ENCODE measurements around the gene OCA2.

Gene OCA2

GRCh38 chr15:27784107-27784506, 315.0 kb downstream of the OCA2 start:
- no peaks in the 10 kb centered on the region for H3K9me3 ChIP-seq (ENCODE audit: severe bottlenecking)
- H3K4me3 ChIP-seq (ENCODE audit: low read depth, low read length) = no peak overlapping the region
- H3K36me3 ChIP-seq = no peaks in the 10 kb centered on the region
- H3K27me3 ChIP-seq (ENCODE audit: insufficient read depth, low read depth, severe bottlenecking) = no peaks in the 10 kb centered on the region
- no peak for DNase-seq
- TF ChIP-seq, protein P1, sequence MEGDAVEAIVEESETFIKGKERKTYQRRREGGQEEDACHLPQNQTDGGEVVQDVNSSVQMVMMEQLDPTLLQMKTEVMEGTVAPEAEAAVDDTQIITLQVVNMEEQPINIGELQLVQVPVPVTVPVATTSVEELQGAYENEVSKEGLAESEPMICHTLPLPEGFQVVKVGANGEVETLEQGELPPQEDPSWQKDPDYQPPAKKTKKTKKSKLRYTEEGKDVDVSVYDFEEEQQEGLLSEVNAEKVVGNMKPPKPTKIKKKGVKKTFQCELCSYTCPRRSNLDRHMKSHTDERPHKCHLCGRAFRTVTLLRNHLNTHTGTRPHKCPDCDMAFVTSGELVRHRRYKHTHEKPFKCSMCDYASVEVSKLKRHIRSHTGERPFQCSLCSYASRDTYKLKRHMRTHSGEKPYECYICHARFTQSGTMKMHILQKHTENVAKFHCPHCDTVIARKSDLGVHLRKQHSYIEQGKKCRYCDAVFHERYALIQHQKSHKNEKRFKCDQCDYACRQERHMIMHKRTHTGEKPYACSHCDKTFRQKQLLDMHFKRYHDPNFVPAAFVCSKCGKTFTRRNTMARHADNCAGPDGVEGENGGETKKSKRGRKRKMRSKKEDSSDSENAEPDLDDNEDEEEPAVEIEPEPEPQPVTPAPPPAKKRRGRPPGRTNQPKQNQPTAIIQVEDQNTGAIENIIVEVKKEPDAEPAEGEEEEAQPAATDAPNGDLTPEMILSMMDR (IDR thresholded peaks at IDR 0.05; ENCODE audit: low read depth, low read length) = no peak
- H3K27ac ChIP-seq = no peak overlapping the region

GRCh38 chr15:27783678-27784077, 315.4 kb downstream of the OCA2 start:
- DNase-seq = no peak
- H3K27me3 ChIP-seq (ENCODE audit: insufficient read depth, low read depth, severe bottlenecking) = no peaks in the 10 kb centered on the region
- no peaks in the 10 kb centered on the region for H3K36me3 ChIP-seq
- no peak overlapping the region for H3K4me3 ChIP-seq (ENCODE audit: low read depth, low read length)
- TF ChIP-seq, protein P1 (IDR thresholded peaks at IDR 0.05; ENCODE audit: low read depth, low read length) = no peak
- H3K27ac ChIP-seq = no peak overlapping the region
- H3K9me3 ChIP-seq (ENCODE audit: severe bottlenecking) = no peaks in the 10 kb centered on the region

- Histone ChIP-seq H3K36me3 (no peaks in the 10 kb centered on the region), H3K27ac (no peak overlapping the region), H3K4me3 (ENCODE audit: low read depth, low read length) (no peak overlapping the region), H3K27me3 (ENCODE audit: insufficient read depth, low read depth, severe bottlenecking) (no peaks in the 10 kb centered on the region), H3K9me3 (ENCODE audit: severe bottlenecking) (no peaks in the 10 kb centered on the region)
- no peak for DNase-seq
- TF ChIP-seq, protein P1 (IDR thresholded peaks at IDR 0.05; ENCODE audit: low read depth, low read length) = no peak
These were observed 317.0 kb downstream of the OCA2 start for GRCh38 chr15:27782125-27782524.

GRCh38 chr15:27776501-27776900, 322.6 kb downstream of the OCA2 start:
- Histone ChIP-seq H3K27me3 (ENCODE audit: insufficient read depth, low read depth, severe bottlenecking) (no peaks in the 10 kb centered on the region), H3K4me3 (ENCODE audit: low read depth, low read length) (no peak overlapping the region), H3K36me3 (no peaks in the 10 kb centered on the region), H3K27ac (no peak overlapping the region), H3K9me3 (ENCODE audit: severe bottlenecking) (no peaks in the 10 kb centered on the region)
- no peak for DNase-seq
- TF ChIP-seq, protein P1 (IDR thresholded peaks at IDR 0.05; ENCODE audit: low read depth, low read length) = no peak

DNA sequence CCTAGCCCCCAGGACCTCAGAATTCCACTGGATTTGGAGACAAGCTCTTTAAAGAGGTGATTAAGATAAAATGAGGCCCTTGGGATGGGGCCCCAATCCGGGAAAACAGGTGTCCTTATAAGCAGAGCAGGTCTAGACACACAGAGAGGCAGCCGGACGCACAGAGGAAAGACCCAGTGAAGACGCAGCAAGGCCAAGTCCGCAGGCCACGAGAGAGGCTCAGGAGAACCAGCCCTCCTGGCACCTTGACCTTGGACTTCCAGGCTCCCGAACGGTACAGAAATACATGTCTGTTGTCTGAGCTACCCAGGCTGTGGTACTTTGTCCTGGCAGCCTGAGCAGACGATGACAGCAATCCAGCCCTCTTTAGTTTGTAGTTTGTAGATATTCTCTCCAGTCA, 324.5 kb downstream of the OCA2 start:
- TF ChIP-seq, protein P1 (IDR thresholded peaks at IDR 0.05; ENCODE audit: low read depth, low read length) = no peak
- Histone ChIP-seq H3K9me3 (ENCODE audit: severe bottlenecking) (no peaks in the 10 kb centered on the region), H3K36me3 (no peaks in the 10 kb centered on the region)

DNA sequence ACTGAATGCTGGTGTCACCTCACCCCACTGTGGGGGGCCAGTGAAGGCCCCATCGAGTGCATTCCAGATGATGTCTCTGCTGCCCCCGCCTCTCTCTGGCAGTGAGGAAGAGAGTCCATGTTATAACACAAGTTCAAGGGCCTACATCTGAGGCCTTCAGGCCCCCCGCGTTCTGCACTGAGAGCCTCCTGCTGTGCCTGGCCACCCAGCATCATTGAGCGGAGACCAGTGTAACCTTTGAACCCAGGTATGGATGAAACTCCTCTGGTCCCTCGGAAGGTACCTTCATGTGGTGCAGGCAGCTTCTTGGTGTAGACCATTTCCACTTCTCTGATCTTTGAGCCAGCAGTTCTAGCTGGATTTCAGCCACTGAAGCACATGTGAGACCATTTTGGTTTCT, 324.9 kb downstream of the OCA2 start:
- H3K9me3 ChIP-seq (ENCODE audit: severe bottlenecking) = no peaks in the 10 kb centered on the region
- H3K27ac ChIP-seq = no peak overlapping the region
- H3K27me3 ChIP-seq (ENCODE audit: insufficient read depth, low read depth, severe bottlenecking) = no peaks in the 10 kb centered on the region
- DNase-seq = no peak
- TF ChIP-seq, protein P1 (IDR thresholded peaks at IDR 0.05; ENCODE audit: low read depth, low read length) = no peak
- H3K36me3 ChIP-seq = no peaks in the 10 kb centered on the region
- H3K4me3 ChIP-seq (ENCODE audit: low read depth, low read length) = no peak overlapping the region

More for the DNA sequence above, 324.5 kb downstream of the OCA2 start:
- no peak for DNase-seq
- no peak overlapping the region for H3K4me3 ChIP-seq (ENCODE audit: low read depth, low read length)
- no peaks in the 10 kb centered on the region for H3K27me3 ChIP-seq (ENCODE audit: insufficient read depth, low read depth, severe bottlenecking)
- no peak overlapping the region for H3K27ac ChIP-seq
